ENCODE results near the gene SLC27A1.

DNA sequence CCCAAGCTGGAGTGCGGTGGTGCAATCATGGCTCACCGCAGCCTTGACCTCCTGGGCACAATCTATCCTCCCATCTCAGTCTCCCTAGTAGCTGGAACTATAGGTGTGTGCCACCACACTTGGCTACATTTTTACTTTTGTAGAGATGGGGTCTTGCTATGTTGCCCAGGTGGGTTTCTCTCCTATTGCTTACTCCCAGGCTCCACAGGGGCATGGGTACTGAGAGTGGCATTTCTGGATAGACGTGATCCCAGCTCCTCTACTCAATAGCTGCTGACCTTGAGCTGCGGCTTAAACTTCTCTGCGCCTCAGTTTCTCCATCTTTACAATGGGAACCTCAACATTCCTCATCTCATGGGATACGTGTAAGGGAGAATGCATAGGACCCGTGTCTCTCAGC lies 38.9 kb upstream of the SLC27A1 start:
- TF ChIP-seq, protein P1, sequence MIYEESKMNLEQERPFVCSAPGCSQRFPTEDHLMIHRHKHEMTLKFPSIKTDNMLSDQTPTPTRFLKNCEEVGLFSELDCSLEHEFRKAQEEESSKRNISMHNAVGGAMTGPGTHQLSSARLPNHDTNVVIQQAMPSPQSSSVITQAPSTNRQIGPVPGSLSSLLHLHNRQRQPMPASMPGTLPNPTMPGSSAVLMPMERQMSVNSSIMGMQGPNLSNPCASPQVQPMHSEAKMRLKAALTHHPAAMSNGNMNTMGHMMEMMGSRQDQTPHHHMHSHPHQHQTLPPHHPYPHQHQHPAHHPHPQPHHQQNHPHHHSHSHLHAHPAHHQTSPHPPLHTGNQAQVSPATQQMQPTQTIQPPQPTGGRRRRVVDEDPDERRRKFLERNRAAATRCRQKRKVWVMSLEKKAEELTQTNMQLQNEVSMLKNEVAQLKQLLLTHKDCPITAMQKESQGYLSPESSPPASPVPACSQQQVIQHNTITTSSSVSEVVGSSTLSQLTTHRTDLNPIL (CRISPR knock-in tag; IDR thresholded peaks at IDR 0.05; ENCODE audit: low read depth) = no peak
- TF ChIP-seq, protein P2, sequence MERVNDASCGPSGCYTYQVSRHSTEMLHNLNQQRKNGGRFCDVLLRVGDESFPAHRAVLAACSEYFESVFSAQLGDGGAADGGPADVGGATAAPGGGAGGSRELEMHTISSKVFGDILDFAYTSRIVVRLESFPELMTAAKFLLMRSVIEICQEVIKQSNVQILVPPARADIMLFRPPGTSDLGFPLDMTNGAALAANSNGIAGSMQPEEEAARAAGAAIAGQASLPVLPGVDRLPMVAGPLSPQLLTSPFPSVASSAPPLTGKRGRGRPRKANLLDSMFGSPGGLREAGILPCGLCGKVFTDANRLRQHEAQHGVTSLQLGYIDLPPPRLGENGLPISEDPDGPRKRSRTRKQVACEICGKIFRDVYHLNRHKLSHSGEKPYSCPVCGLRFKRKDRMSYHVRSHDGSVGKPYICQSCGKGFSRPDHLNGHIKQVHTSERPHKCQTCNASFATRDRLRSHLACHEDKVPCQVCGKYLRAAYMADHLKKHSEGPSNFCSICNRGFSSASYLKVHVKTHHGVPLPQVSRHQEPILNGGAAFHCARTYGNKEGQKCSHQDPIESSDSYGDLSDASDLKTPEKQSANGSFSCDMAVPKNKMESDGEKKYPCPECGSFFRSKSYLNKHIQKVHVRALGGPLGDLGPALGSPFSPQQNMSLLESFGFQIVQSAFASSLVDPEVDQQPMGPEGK (CRISPR knock-in tag; IDR thresholded peaks at IDR 0.05; ENCODE audit: borderline replicate concordance) = no peak
- TF ChIP-seq ZNF8 (CRISPR knock-in tag; IDR thresholded peaks at IDR 0.05) = no peak
- TF ChIP-seq ZFP3 (CRISPR knock-in tag; IDR thresholded peaks at IDR 0.05) = no peak
- TF ChIP-seq ZFP30 (CRISPR knock-in tag; IDR thresholded peaks at IDR 0.05) = no peak
- TF ChIP-seq OSR1 (CRISPR knock-in tag; IDR thresholded peaks at IDR 0.05) = no peak
